Right lobe of liver (tissue), 4 donors: ENCODE measurements around the gene PAK3.

Experiments
- CTCF ChIP-seq, 4 donors: fragments of 200-600 bp in 3 of 4; fragments of 450-650 bp in 1 of 4; IDR thresholded peaks; one replicate each; pipeline versions ENCODE4 v1.5.1 to v1.8.0; 2016 to 2022; ENCODE audit warnings: antibody characterized with exemption in 4 of 4, mild to moderate bottlenecking in 2 of 4
- POLR2A ChIP-seq: fragments of 450-650 bp; IDR thresholded peaks from one replicate; pipeline ENCODE4 v1.6.1; 2017; ENCODE audit warnings: antibody characterized with exemption, mild to moderate bottlenecking
- donor health status: DM: no; HTN: no; CAD: no.
- donor health status: DM: no; HTN: no; CAD: no.
- donor health status: DM: no; HTN: yes; CAD: no.

GRCh38 chrX:111182997-111183396 is 87.0 kb downstream of the PAK3 start:
- TF ChIP-seq CTCF (IDR thresholded peaks at IDR 0.05) (no peak), POLR2A (no peak)
